IPS-NIHi7 (cell line): ENCODE data around the gene TRIM63.

Experiments used
- DNase-seq: peaks from one replicate; pipeline ENCODE4 v3.0.0; 2012; ENCODE audit warnings: mixed read lengths; ENCODE audit errors: extremely low spot score

The TRIM63 gene

GRCh38 chr1:26057189-26057588 lies 10.2 kb downstream of the TRIM63 start:
- DNase-seq: no peak

GRCh38 chr1:26055041-26055440 lies 12.4 kb downstream of the TRIM63 start:
- DNase-seq: no peak

- DNase-seq: peak; percentile 40
These were observed 13.5 kb downstream of the TRIM63 start for GRCh38 chr1:26053718-26054560.

- no peak for DNase-seq
These were observed 17.2 kb downstream of the TRIM63 start for GRCh38 chr1:26050248-26050640.

GRCh38 chr1:26049531-26050247 lies 17.7 kb downstream of the TRIM63 start:
- DNase-seq: no peak

- DNase-seq: no peak
These were observed 20.1 kb downstream of the TRIM63 start for GRCh38 chr1:26047278-26047874.

GRCh38 chr1:26046246-26047095 lies 21.0 kb downstream of the TRIM63 start:
- DNase-seq: no peak

- peak; percentile 57 for DNase-seq
These were observed 21.6 kb downstream of the TRIM63 start, which contains the start of gene SLC30A2 for GRCh38 chr1:26045722-26046245. Gene SLC30A2, minus strand, starts transcription at chr1:26046118. Its CDS starts 222 bp downstream, at chr1:26045896.

GRCh38 chr1:26044971-26045721 lies 22.3 kb downstream of the TRIM63 start:
- no peak for DNase-seq

GRCh38 chr1:26044414-26044813 lies 23.0 kb downstream of the TRIM63 start:
- no peak for DNase-seq

GRCh38 chr1:26043765-26044164 lies 23.7 kb downstream of the TRIM63 start:
- DNase-seq: no peak

GRCh38 chr1:26041978-26042377 lies 25.5 kb downstream of the TRIM63 start:
- DNase-seq: no peak

GRCh38 chr1:26041401-26041800 lies 26.0 kb downstream of the TRIM63 start:
- no peak for DNase-seq

GRCh38 chr1:26038904-26039303 lies 28.5 kb downstream of the TRIM63 start:
- DNase-seq: no peak

GRCh38 chr1:26038477-26038876 lies 29.0 kb downstream of the TRIM63 start:
- no peak for DNase-seq

GRCh38 chr1:26037904-26038303 lies 29.5 kb downstream of the TRIM63 start:
- DNase-seq: no peak

GRCh38 chr1:26036756-26037281 lies 30.6 kb downstream of the TRIM63 start:
- DNase-seq: no peak

GRCh38 chr1:26035959-26036755 lies 31.3 kb downstream of the TRIM63 start:
- DNase-seq: peak; percentile 94

- peak; percentile 99 for DNase-seq
These were observed 32.0 kb downstream of the TRIM63 start for GRCh38 chr1:26035203-26035958.
